HCT116 (cell line): ENCODE data around the gene TUBB6. TPM values are rescaled to one million over a fixed set of nuclear protein-coding genes. Genes with fewer than 3 reads are reported as not detected.

ENCODE experiments used
- ATAC-seq: fragments of 200-7000 bp; cut with Tn5 transposase; 2 replicates; pipeline ENCODE4 v1.9.1; 2020; ENCODE audit warnings: mild to moderate bottlenecking, moderate library complexity
- BruUV-seq: library from RNA; stranded (reverse); fragments of 400-500 nt; replicated peaks from 2 replicates; lab custom pipeline; 2021; lab: Mats Ljungman, UMichigan
- CTCF ChIA-PET: fragments of 300-600 bp; sonication (Branson Sonifier 250); formaldehyde crosslinking; loops from one replicate; lab custom pipeline; 2021; ENCODE audit warnings: antibody characterized with exemption; lab: Charles Lee
- POLR2A ChIA-PET: fragments of 300-600, 350-600 bp; sonication (Branson Sonifier 250); formaldehyde crosslinking; loops from one replicate; lab custom pipeline; 2021; ENCODE audit warnings: antibody characterized with exemption; lab: Charles Lee
- RAD21 ChIA-PET, 2 experiments: fragments of 300-600 bp; sonication (Branson Sonifier 250); formaldehyde crosslinking; loops; one replicate each; lab custom pipeline; 2023; ENCODE audit warnings: low total read pairs in 2 of 2; ENCODE audit not compliant: uncharacterized antibody in 2 of 2, unreplicated experiment in 2 of 2, low non-redundant PET in 1 of 2; lab: Charles Lee
- DNase-seq: peaks from one replicate; pipeline ENCODE4 v3.0.0-alpha.2; 2010; ENCODE audit warnings: low read depth, low spot score
- H2AFZ ChIP-seq: fragments of 200-600 bp; shearing (Covaris generic), sonication (generic); 2 replicates; pipeline ENCODE4 v1.6.1; 2017; ENCODE audit warnings: low read depth, mixed run types, mixed read lengths, antibody characterized with exemption, low read length; ENCODE audit not compliant: poor library complexity, severe bottlenecking
- H3K27ac ChIP-seq: 2 replicates; pipeline ENCODE4 v1.5.1; 2012; ENCODE audit warnings: low read depth, low read length
- H3K27me3 ChIP-seq: fragments of 200-600 bp; sonication (generic); 2 replicates; pipeline ENCODE4 v1.6.1; 2016; ENCODE audit warnings: mixed run types, low read length, mixed read lengths; ENCODE audit not compliant: insufficient read depth
- H3K36me3 ChIP-seq, 2 experiments: fragments of 200-500 bp in 1 of 2; fragments of 200-600 bp in 1 of 2; sonication (Bioruptor generic) in 1 of 2; sonication (generic) in 1 of 2; 2 replicates each; pipeline versions ENCODE4 v1.5.1 to v1.6.1; 2014 to 2016; ENCODE audit warnings: low read length in 2 of 2, inconsistent platforms in 1 of 2, mixed read lengths in 1 of 2, mixed run types in 1 of 2; ENCODE audit not compliant: insufficient read depth in 2 of 2, control insufficient read depth in 1 of 2
- H3K4me1 ChIP-seq, 2 experiments: fragments of 200-600 bp in 1 of 2; sonication (generic) in 1 of 2; 2 replicates each; pipeline versions ENCODE4 v1.5.1 to v1.6.1; 2012 to 2017; ENCODE audit warnings: low read length in 2 of 2, inconsistent platforms in 1 of 2, mild to moderate bottlenecking in 1 of 2, mixed read lengths in 1 of 2, mixed run types in 1 of 2, moderate library complexity in 1 of 2; ENCODE audit not compliant: insufficient read depth in 2 of 2, control insufficient read depth in 1 of 2
- H3K4me2 ChIP-seq: fragments of 200-600 bp; sonication (generic); 2 replicates; pipeline ENCODE4 v1.6.1; 2017; ENCODE audit warnings: mixed run types, low read length, mixed read lengths
- H3K4me3 ChIP-seq, 2 experiments: fragments of 200-600 bp in 1 of 2; sonication (generic) in 1 of 2; replicated peaks in 1 of 2; 2 replicates each; pipeline ENCODE4 v1.5.1; 2011 to 2016; ENCODE audit warnings: low read length in 2 of 2, control low read depth in 1 of 2, low read depth in 1 of 2, mild to moderate bottlenecking in 1 of 2, mixed read lengths in 1 of 2, mixed run types in 1 of 2
- H3K79me2 ChIP-seq: fragments of 200-600 bp; sonication (generic); 2 replicates; pipeline ENCODE4 v1.6.1; 2017; ENCODE audit warnings: mild to moderate bottlenecking, mixed run types, low read length, moderate library complexity, mixed read lengths; ENCODE audit not compliant: insufficient read depth
- H3K9ac ChIP-seq: fragments of 200-600 bp; sonication (generic); 2 replicates; pipeline ENCODE4 v1.6.1; 2016; ENCODE audit warnings: low read length, mixed read lengths
- H3K9me2 ChIP-seq: fragments of 200-600 bp; sonication (generic), shearing (Covaris generic); 2 replicates; pipeline ENCODE4 v1.6.1; 2017; ENCODE audit warnings: mixed run types, mild to moderate bottlenecking, moderate library complexity; ENCODE audit not compliant: insufficient read depth
- H3K9me3 ChIP-seq, 2 experiments: fragments of 200-500 bp in 1 of 2; fragments of 200-600 bp in 1 of 2; sonication (Bioruptor generic) in 1 of 2; sonication (generic) in 1 of 2; 2 replicates each; pipeline ENCODE4 v1.6.1; 2014 to 2017; ENCODE audit warnings: low read length in 2 of 2, mixed read lengths in 2 of 2, inconsistent platforms in 1 of 2, low read depth in 1 of 2, mild to moderate bottlenecking in 1 of 2, mixed run types in 1 of 2, moderate library complexity in 1 of 2; ENCODE audit not compliant: control insufficient read depth in 1 of 2, insufficient read depth in 1 of 2
- H4K20me1 ChIP-seq: fragments of 200-600 bp; sonication (generic), shearing (Covaris generic); 2 replicates; pipeline ENCODE4 v1.6.1; 2017; ENCODE audit warnings: mixed run types, mild to moderate bottlenecking, moderate library complexity; ENCODE audit not compliant: insufficient read depth
- CEBPB ChIP-seq: IDR thresholded peaks from 2 replicates; pipeline ENCODE4 v1.6.1; 2012; ENCODE audit warnings: low read depth
- CTCF ChIP-seq, 3 experiments: fragments of 200-600 bp in 1 of 3; sonication (generic) in 1 of 3; IDR thresholded peaks in 2 of 3; conservative IDR thresholded peaks in 1 of 3; 2 replicates each; pipeline ENCODE4 v1.5.1; 2012 to 2017; ENCODE audit warnings: low read depth in 2 of 3, low read length in 2 of 3, antibody characterized with exemption in 1 of 3, borderline replicate concordance in 1 of 3, control low read depth in 1 of 3, mild to moderate bottlenecking in 1 of 3, mixed read lengths in 1 of 3, mixed run types in 1 of 3, moderate library complexity in 1 of 3; ENCODE audit not compliant: insufficient read depth in 1 of 3
- EGR1 ChIP-seq: IDR thresholded peaks from 2 replicates; pipeline ENCODE4 v1.6.1; 2012; ENCODE audit warnings: low read depth
- ELF1 ChIP-seq: IDR thresholded peaks from 2 replicates; pipeline ENCODE4 v1.6.1; 2012; ENCODE audit warnings: low read depth, borderline replicate concordance
- EZH2 ChIP-seq: fragments of 200-600 bp; sonication (generic); IDR thresholded peaks from 2 replicates; pipeline ENCODE4 v1.6.1; 2017; ENCODE audit warnings: antibody characterized with exemption, mixed run types
- FOSL1 ChIP-seq: IDR thresholded peaks from 2 replicates; pipeline ENCODE4 v1.6.1; 2012; ENCODE audit warnings: low read depth
- JUND ChIP-seq: IDR thresholded peaks from 2 replicates; pipeline ENCODE4 v1.6.1; 2012
- MAX ChIP-seq: IDR thresholded peaks from 2 replicates; pipeline ENCODE4 v1.6.1; 2012
- POLR2AphosphoS5 ChIP-seq: IDR thresholded peaks from 2 replicates; pipeline ENCODE4 v1.6.1; 2011; ENCODE audit warnings: mild to moderate bottlenecking, low read depth, low read length, moderate library complexity
- RAD21 ChIP-seq: IDR thresholded peaks from 2 replicates; pipeline ENCODE4 v1.6.1; 2012; ENCODE audit warnings: low read depth, mild to moderate bottlenecking
- SIN3A ChIP-seq: IDR thresholded peaks from 2 replicates; pipeline ENCODE4 v1.6.1; 2012; ENCODE audit warnings: low read depth
- SP1 ChIP-seq: IDR thresholded peaks from 2 replicates; pipeline ENCODE4 v1.6.1; 2012; ENCODE audit warnings: low read depth
- SRF ChIP-seq: IDR thresholded peaks from 2 replicates; pipeline ENCODE4 v1.6.1; 2012; ENCODE audit warnings: low read depth
- TCF7L2 ChIP-seq: IDR thresholded peaks from 2 replicates; pipeline ENCODE4 v1.7.0; 2011; ENCODE audit warnings: borderline replicate concordance, inconsistent platforms; ENCODE audit not compliant: insufficient read depth, insufficient read length; ENCODE audit errors: extremely low read depth
- ZBTB33 ChIP-seq: IDR thresholded peaks from 2 replicates; pipeline ENCODE4 v1.6.1; 2011; ENCODE audit warnings: mild to moderate bottlenecking, low read length, moderate library complexity; ENCODE audit not compliant: insufficient replicate concordance; ENCODE audit errors: extremely low read depth
- ZNF274 ChIP-seq: fragments of 200-500 bp; sonication (Bioruptor generic); IDR thresholded peaks from 2 replicates; pipeline ENCODE4 v1.6.1; 2014; ENCODE audit warnings: mild to moderate bottlenecking, low read depth, low read length, inconsistent platforms
- intact Hi-C: fragments of 100-400 bp; cut with micrococcal nuclease; formaldehyde crosslinking; loops from 2 replicates; pipeline ENCODE4 v1.10.0; 2022
- total RNA-seq: library from RNA; stranded (reverse); gene quantifications from one replicate; pipeline ENCODE4 v1.2.1, GENCODE V29; 2021; ENCODE audit not compliant: unreplicated experiment

TUBB6 gene
- total RNA-seq, 1 experiment from 2014 or later, result 87.4 TPM

GRCh38 chr18:12296087-12296403 lies 12.0 kb upstream of the TUBB6 start:
- CTCF ChIA-PET, result interaction anchor here (1.0 to 1.2 kb wide), 3 partner anchors 9 to 32 kb away, joined by 3 read pairs; no protein-coding TSS in a partner anchor
- no peak for TF ChIP-seq JUND
- TF ChIP-seq FOSL1, result no peak
- TF ChIP-seq EZH2, result no peak
- no peak for TF ChIP-seq CEBPB
- TF ChIP-seq, all 23 proteins: peak for 0
- 0 out of 2 replicates have a peak overlapping the region, but pooled peaks have one; percentile 4 for H3K4me2 ChIP-seq
- H3K36me3 ChIP-seq, result no peaks in the 10 kb centered on the region
- ATAC-seq, result 0 out of 2 replicates have a peak, but pooled peaks have one; percentile 46
- no peak overlapping the region for H2AFZ ChIP-seq
- ChIA-PET POLR2A (interaction anchor here (1.2 kb wide), 1 partner anchor 11 kb away, joined by 3 read pairs; no protein-coding TSS in a partner anchor), RAD21 (no interaction called here)
- no peak overlapping the region for H3K9ac ChIP-seq
- H3K4me1 ChIP-seq, result peaks cover 0 to 14% of the 10 kb centered on the region in 2 experiments; a peak in 1 of 4 replicates
- no peak for DNase-seq
- intact Hi-C loops, result no loop called here
- H4K20me1 ChIP-seq, result no peaks in the 10 kb centered on the region
- H3K9me2 ChIP-seq, result no peaks in the 10 kb centered on the region
- no peaks in the 10 kb centered on the region for H3K27me3 ChIP-seq
- H3K4me3 ChIP-seq, result no peak overlapping the region
- no TSS peak for BruUV-seq
- H3K27ac ChIP-seq, result no peak overlapping the region
- H3K9me3 ChIP-seq, result no peaks in the 10 kb centered on the region
- H3K79me2 ChIP-seq, result no peaks in the 10 kb centered on the region

- H3K27me3 ChIP-seq, result no peaks in the 10 kb centered on the region
- BruUV-seq, result no TSS peak
- ChIA-PET POLR2A (interaction anchor here (1.2 kb wide), 1 partner anchor 11 kb away, joined by 3 read pairs; no protein-coding TSS in a partner anchor), CTCF (interaction anchor here (0.7 to 1.2 kb wide), 3 partner anchors 9 to 32 kb away, joined by 3 read pairs; no protein-coding TSS in a partner anchor), RAD21 (no interaction called here)
- DNase-seq (no peak), ATAC-seq (no peak)
- 0 out of 2 replicates have a peak overlapping the region, but pooled peaks have one; percentile 4 for H3K4me2 ChIP-seq
- no peaks in the 10 kb centered on the region for H3K9me2 ChIP-seq
- no peaks in the 10 kb centered on the region for H4K20me1 ChIP-seq
- H3K36me3 ChIP-seq, result no peaks in the 10 kb centered on the region
- peaks cover 0 to 14% of the 10 kb centered on the region in 2 experiments; a peak in 1 of 4 replicates for H3K4me1 ChIP-seq
- H3K79me2 ChIP-seq, result no peaks in the 10 kb centered on the region
- H3K9me3 ChIP-seq, result no peaks in the 10 kb centered on the region
- intact Hi-C loops, result no loop called here
- H3K27ac ChIP-seq, result no peak overlapping the region
- TF ChIP-seq ELF1 (no peak), FOSL1 (no peak), SRF (no peak), POLR2AphosphoS5 (no peak), ZBTB33 (no peak), MAX (no peak), TCF7L2 (no peak), ZNF274 (no peak), EGR1 (no peak), RAD21 (no peak), SP1 (no peak), SIN3A (no peak), EZH2 (no peak), CTCF (IDR thresholded peaks at IDR 0.05 in 2 of 3, conservative IDR thresholded peaks at IDR 0.05 in 1 of 3; ENCODE audit: borderline replicate concordance in 1 of 3, insufficient read depth in 1 of 3, low read depth in 2 of 3, low read length in 2 of 3) (no peak)
- no peak overlapping the region for H2AFZ ChIP-seq
- no peak overlapping the region for H3K4me3 ChIP-seq
- H3K9ac ChIP-seq, result no peak overlapping the region
These were observed 11.6 kb upstream of the TUBB6 start for GRCh38 chr18:12296457-12296856.
